ENCODE measurements around the gene ILDR2. TPM values are rescaled to one million over a fixed set of nuclear protein-coding genes. Genes with fewer than 3 reads are reported as not detected.

ILDR2 gene
- total RNA-seq: 1 to 10 TPM in 1 of 2 donors, under 1 TPM in 1; 1.00 to 1.4 TPM
- polyA plus RNA-seq (2013, experiment 1 of 2): 65.4 TPM
- 65.5 TPM for polyA plus RNA-seq (2013, experiment 2 of 2)
- long read RNA-seq, experiment 1, partial matches to known transcripts: 1 of 1 reads
- long read RNA-seq, experiment 1, other reads (novel, unspliced or antisense): 0 of 1 reads
- long read RNA-seq, experiment 2, partial matches to known transcripts: 0 of 2 reads
- long read RNA-seq, experiment 2, other reads (novel, unspliced or antisense): 2 of 2 reads
- long read RNA-seq, experiment 3, partial matches to known transcripts: 0 of 2 reads
- long read RNA-seq, experiment 3, other reads (novel, unspliced or antisense): 2 of 2 reads
- long read RNA-seq, experiment 4: 0 reads

- peaks cover 81% of the 10 kb centered on the region for H3K27me3 ChIP-seq (ENCODE audit: control insufficient read depth, insufficient read depth, low read length, poor library complexity, severe bottlenecking)
- H3K4me3 ChIP-seq (ENCODE audit: low read length): peak within 1 kb of the TSS; percentile 78
- H3K9me3 Mint-ChIP-seq: no peaks in the 10 kb centered on the region
- peak within 1 kb of the TSS; percentile 58 for H3K4me3 Mint-ChIP-seq
- H3K4me1 ChIP-seq (ENCODE audit: control insufficient read depth, insufficient read depth, low read length): no peaks in the 10 kb centered on the region
- no peak within 1 kb of the TSS for H3K27ac Mint-ChIP-seq
- no peak within 1 kb of the TSS for H3K9ac ChIP-seq (ENCODE audit: extremely low read depth, low read length, poor library complexity, severe bottlenecking)
- 1 to 2% methylated on average over 30 to 97 of the region's 97 CpGs for WGBS, 2 experiments (ENCODE audit: insufficient coverage in 1 of 2, insufficient read length in 1 of 2)
- H3K4me1 Mint-ChIP-seq: peaks cover 6% of the 10 kb centered on the region
- H3K27ac ChIP-seq (ENCODE audit: low read depth, low read length): peak within 1 kb of the TSS; percentile 61
- no peaks in the 10 kb centered on the region for H3K9me3 ChIP-seq (ENCODE audit: control insufficient read depth, low read length)
- no peaks in the 10 kb centered on the region for H3K36me3 Mint-ChIP-seq (ENCODE audit: low read depth)
- peaks cover 90% of the 10 kb centered on the region for H3K27me3 Mint-ChIP-seq (ENCODE audit: insufficient read depth)
- no peaks in the 10 kb centered on the region for H3K36me3 ChIP-seq (ENCODE audit: control insufficient read depth, insufficient read depth, low read length)
- TF ChIP-seq CTCF (conservative IDR thresholded peaks at IDR 0.05): peak; percentile 25
- DNase-seq: peak; percentile 87
These were observed at the start of gene ILDR2 for GRCh38 chr1:166975361-166976129. Gene ILDR2, minus strand, starts transcription at chr1:166975540. Its CDS starts 272 bp downstream, at chr1:166975268.

GRCh38 chr1:167022384-167022783 lies 47.0 kb upstream of the ILDR2 start:
- Mint-ChIP-seq H3K36me3 (ENCODE audit: low read depth) (no peaks in the 10 kb centered on the region), H3K4me3 (no peak overlapping the region), H3K27ac (no peak overlapping the region), H3K27me3 (ENCODE audit: insufficient read depth) (no peaks in the 10 kb centered on the region), H3K9me3 (peaks cover 8% of the 10 kb centered on the region), H3K4me1 (no peaks in the 10 kb centered on the region)
- H3K27ac ChIP-seq (ENCODE audit: low read depth, low read length): no peak overlapping the region
- no peaks in the 10 kb centered on the region for H3K4me1 ChIP-seq (ENCODE audit: control insufficient read depth, insufficient read depth, low read length)
- H3K9me3 ChIP-seq (ENCODE audit: control insufficient read depth, low read length): no peaks in the 10 kb centered on the region
- no peaks in the 10 kb centered on the region for H3K36me3 ChIP-seq (ENCODE audit: control insufficient read depth, insufficient read depth, low read length)
- H3K9ac ChIP-seq (ENCODE audit: extremely low read depth, low read length, poor library complexity, severe bottlenecking): no peak overlapping the region
- WGBS, 2 experiments (ENCODE audit: insufficient coverage in 1 of 2, insufficient read length in 1 of 2): 80 to 100% methylated on average over 1 of the region's 1 CpG
- no peak for DNase-seq
- H3K27me3 ChIP-seq (ENCODE audit: control insufficient read depth, insufficient read depth, low read length, poor library complexity, severe bottlenecking): no peaks in the 10 kb centered on the region
- TF ChIP-seq CTCF (conservative IDR thresholded peaks at IDR 0.05): no peak
- no peak overlapping the region for H3K4me3 ChIP-seq (ENCODE audit: low read length)

- no peak for TF ChIP-seq CTCF (conservative IDR thresholded peaks at IDR 0.05)
- H3K4me1 ChIP-seq (ENCODE audit: control insufficient read depth, insufficient read depth, low read length): no peaks in the 10 kb centered on the region
- H3K36me3 ChIP-seq (ENCODE audit: control insufficient read depth, insufficient read depth, low read length): no peaks in the 10 kb centered on the region
- H3K9ac ChIP-seq (ENCODE audit: extremely low read depth, low read length, poor library complexity, severe bottlenecking): no peak overlapping the region
- no peak overlapping the region for H3K4me3 ChIP-seq (ENCODE audit: low read length)
- WGBS, 2 experiments (ENCODE audit: insufficient coverage in 1 of 2, insufficient read length in 1 of 2): 84 to 91% methylated on average over 3 to 6 of the region's 6 CpGs
- no peaks in the 10 kb centered on the region for H3K36me3 Mint-ChIP-seq (ENCODE audit: low read depth)
- no peak overlapping the region for H3K4me3 Mint-ChIP-seq
- H3K9me3 Mint-ChIP-seq: no peaks in the 10 kb centered on the region
- no peak overlapping the region for H3K27ac ChIP-seq (ENCODE audit: low read depth, low read length)
- H3K27me3 ChIP-seq (ENCODE audit: control insufficient read depth, insufficient read depth, low read length, poor library complexity, severe bottlenecking): no peaks in the 10 kb centered on the region
- no peaks in the 10 kb centered on the region for H3K9me3 ChIP-seq (ENCODE audit: control insufficient read depth, low read length)
- no peak for DNase-seq
- H3K27ac Mint-ChIP-seq: no peak overlapping the region
- H3K4me1 Mint-ChIP-seq: no peaks in the 10 kb centered on the region
- H3K27me3 Mint-ChIP-seq (ENCODE audit: insufficient read depth): peaks cover 1% of the 10 kb centered on the region
These were observed 40.9 kb upstream of the ILDR2 start for GRCh38 chr1:167016100-167016750.
